Large intestine (tissue), 3 donors: ENCODE results near the gene PRSS16. TPM values are rescaled to one million over a fixed set of nuclear protein-coding genes. Genes with fewer than 3 reads are reported as not detected.

ENCODE experiments used
- DNase-seq, 2 donors: peaks; one replicate each; pipeline versions ENCODE4 v3.0.0 to v3.0.0-alpha.2; 2013
- H3K27ac ChIP-seq: one replicate; pipeline ENCODE4 v1.5.1; 2013; ENCODE audit warnings: low read length
- H3K27me3 ChIP-seq: 2 replicates; pipeline ENCODE4 v1.6.1; 2013; ENCODE audit warnings: low read length; ENCODE audit not compliant: control insufficient read depth, insufficient read depth
- H3K36me3 ChIP-seq: 2 replicates; pipeline ENCODE4 v1.6.1; 2013; ENCODE audit warnings: low read length; ENCODE audit not compliant: control insufficient read depth, insufficient read depth
- H3K4me1 ChIP-seq: one replicate; pipeline ENCODE4 v1.6.1; 2013; ENCODE audit warnings: low read length; ENCODE audit not compliant: control insufficient read depth, insufficient read depth
- H3K4me3 ChIP-seq: one replicate; pipeline ENCODE4 v1.5.1; 2013; ENCODE audit warnings: low read length
- H3K9me3 ChIP-seq: one replicate; pipeline ENCODE4 v1.6.1; 2013; ENCODE audit warnings: mild to moderate bottlenecking, low read depth, low read length, moderate library complexity; ENCODE audit not compliant: control insufficient read depth
- WGBS: methylation state at CpG from one replicate; pipeline ENCODE4 v1.1.5; 2013; ENCODE audit warnings: low lambda C conversion rate; ENCODE audit not compliant: insufficient coverage; 5-methylcytosine and 5-hydroxymethylcytosine counted together
- polyA plus RNA-seq: library from polyadenylated mRNA; unstranded; fragments of 120-200 nt; gene quantifications from one replicate; pipeline ENCODE4 v1.2.1, GENCODE V29; 2013

Gene PRSS16
- polyA plus RNA-seq, 1 donor: 7.9 TPM

GRCh38 chr6:27283279-27283678 is 35.8 kb downstream of the PRSS16 start:
- Histone ChIP-seq H3K9me3 (peaks cover 3% of the 10 kb centered on the region), H3K4me3 (no peak overlapping the region), H3K27me3 (peaks cover 92% of the 10 kb centered on the region), H3K27ac (no peak overlapping the region), H3K36me3 (no peaks in the 10 kb centered on the region), H3K4me1 (peaks cover 3% of the 10 kb centered on the region)
- WGBS: 7% methylated on average over 5 of the region's 16 CpGs
- DNase-seq: peak in 1 of 2 donors; percentile 31

DNA sequence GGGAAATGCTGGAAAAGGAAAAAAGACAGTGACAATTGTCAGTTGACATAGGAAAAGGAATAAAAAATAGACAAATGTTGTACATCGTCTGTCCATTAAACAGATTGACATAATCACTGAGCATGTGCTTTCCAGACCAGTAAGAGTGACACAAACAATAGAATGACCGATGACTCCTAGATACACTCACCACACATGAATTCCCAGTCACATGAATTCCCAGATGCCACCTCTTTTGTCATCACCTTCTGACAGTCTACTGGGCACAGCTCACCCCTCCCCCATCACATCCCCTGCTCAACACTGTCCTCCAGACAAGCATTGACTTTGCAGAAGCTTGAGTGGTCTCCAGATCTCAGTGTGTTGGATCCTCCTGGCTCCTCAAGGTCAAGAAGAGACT is 38.6 kb downstream of the PRSS16 start:
- WGBS: 88% methylated on average over 1 of the region's 2 CpGs
- DNase-seq: no peak
- Histone ChIP-seq H3K9me3 (peaks cover 3% of the 10 kb centered on the region), H3K36me3 (no peaks in the 10 kb centered on the region), H3K4me3 (no peak overlapping the region), H3K4me1 (no peaks in the 10 kb centered on the region), H3K27ac (no peak overlapping the region), H3K27me3 (peaks cover 97% of the 10 kb centered on the region)

DNA sequence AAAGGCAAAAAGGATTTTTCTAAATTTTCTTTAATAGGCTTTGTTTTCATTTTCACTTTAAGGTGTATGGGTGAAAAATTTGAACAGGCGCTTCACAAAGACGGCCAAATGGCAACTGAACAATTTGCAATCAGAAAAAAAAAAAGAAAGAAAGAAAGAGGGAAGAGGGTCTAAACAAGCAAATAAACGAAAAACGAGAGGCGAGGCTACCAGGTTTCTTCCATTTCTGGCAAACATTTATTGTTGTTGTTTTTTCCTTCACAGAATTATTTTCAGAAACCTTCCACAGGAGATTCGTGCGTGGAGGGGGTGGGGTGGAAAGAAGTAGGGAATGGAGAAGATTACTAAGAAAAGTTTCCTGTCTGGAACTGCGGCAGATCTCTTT is 40.2 kb downstream of the PRSS16 start:
- Histone ChIP-seq H3K36me3 (no peaks in the 10 kb centered on the region), H3K27ac (no peak overlapping the region), H3K27me3 (peaks cover 100% of the 10 kb centered on the region), H3K9me3 (peaks cover 3% of the 10 kb centered on the region), H3K4me1 (no peaks in the 10 kb centered on the region), H3K4me3 (no peak overlapping the region)
- WGBS: 0% methylated on average over 4 of the region's 8 CpGs
- no peak for DNase-seq

DNA sequence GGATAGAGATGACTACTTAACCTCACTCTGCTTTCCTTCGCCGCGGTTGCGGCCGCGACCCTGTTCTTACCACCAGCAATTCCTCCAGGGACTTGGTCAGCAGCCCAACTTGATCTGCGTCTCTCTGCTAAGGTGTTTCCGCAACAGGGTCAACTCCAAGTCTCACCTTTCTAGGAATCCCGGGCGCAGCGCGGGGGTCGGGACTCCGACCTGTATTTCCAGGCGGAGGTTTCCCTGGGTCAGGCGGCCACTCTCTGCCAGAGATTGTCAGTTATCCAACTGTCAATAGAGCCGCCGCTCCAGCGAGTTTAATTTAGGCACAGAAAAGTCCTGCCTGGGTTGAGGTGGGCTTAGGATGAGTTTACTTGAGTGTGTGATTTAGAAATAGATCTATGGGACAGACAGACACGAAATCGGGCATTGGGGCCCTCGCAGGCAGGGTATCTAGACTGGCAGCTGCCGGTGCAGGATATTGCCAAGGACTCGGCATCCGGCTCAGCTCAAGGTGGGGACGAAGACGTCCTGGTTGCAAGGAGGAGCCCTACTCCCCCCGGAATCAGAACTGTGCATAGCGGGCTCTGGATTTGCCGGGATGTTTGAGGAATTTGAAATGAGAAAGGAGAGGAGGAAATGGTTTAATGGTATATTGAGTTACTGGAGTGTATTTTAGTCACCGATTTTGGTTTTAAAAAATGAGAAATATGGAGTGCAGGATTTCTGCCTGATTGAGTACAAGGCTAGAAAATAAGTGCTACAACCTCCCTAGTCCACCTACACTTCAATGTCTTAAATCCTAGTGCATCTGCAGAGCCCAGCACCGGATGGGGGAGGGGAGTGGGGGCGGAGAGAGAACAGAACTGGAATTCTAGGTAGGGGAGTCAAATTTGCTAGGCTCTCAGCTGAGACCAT is 40.9 kb downstream of the PRSS16 start:
- H3K27me3 ChIP-seq: peaks cover 98% of the 10 kb centered on the region
- H3K4me1 ChIP-seq: no peaks in the 10 kb centered on the region
- no peaks in the 10 kb centered on the region for H3K36me3 ChIP-seq
- DNase-seq: no peak
- no peak overlapping the region for H3K4me3 ChIP-seq
- no CpG with 5 or more reads among the region's 33 CpGs for WGBS
- H3K9me3 ChIP-seq: peaks cover 6% of the 10 kb centered on the region
- no peak overlapping the region for H3K27ac ChIP-seq

DNA sequence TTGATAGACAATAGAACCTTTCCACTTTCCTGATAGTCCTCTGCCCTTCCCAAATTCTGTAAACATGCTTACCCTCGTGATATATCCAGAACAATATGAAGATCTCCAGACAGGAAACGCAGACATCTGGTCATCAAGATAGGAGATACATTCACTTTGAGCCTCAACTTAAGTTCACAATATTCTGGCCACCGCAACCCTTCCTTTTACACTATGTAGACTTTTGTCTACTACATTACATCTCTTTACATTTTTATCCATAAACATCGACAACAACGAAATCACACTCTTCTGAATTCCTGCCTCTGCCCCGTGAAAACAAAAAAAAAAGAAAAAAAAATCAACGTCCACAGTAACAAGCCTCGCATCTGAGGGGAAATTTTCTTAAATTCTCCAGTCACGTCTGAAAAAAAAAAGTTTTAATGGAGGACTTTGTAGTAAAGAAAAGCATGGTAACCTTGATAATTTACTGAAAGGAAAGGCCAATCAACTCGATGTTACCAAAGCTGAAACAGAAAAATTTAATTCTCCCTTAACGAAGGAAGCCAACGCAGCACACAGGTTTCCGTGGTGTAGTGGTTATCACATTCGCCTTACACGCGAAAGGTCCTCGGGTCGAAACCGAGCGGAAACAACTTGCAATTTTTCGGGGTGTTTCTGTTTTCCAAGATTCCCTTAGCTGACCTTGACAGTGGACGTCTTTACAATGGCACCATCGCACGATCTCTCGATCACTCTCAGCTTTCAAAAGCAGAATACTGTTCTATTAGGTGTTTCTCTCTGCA is 42.8 kb downstream of the PRSS16 start:
- Histone ChIP-seq H3K4me3 (no peak overlapping the region), H3K27me3 (peaks cover 97% of the 10 kb centered on the region), H3K9me3 (peaks cover 3% of the 10 kb centered on the region), H3K27ac (no peak overlapping the region), H3K36me3 (no peaks in the 10 kb centered on the region), H3K4me1 (no peaks in the 10 kb centered on the region)
- under 1% methylated on average over 12 of the region's 25 CpGs for WGBS
- DNase-seq: no peak

DNA sequence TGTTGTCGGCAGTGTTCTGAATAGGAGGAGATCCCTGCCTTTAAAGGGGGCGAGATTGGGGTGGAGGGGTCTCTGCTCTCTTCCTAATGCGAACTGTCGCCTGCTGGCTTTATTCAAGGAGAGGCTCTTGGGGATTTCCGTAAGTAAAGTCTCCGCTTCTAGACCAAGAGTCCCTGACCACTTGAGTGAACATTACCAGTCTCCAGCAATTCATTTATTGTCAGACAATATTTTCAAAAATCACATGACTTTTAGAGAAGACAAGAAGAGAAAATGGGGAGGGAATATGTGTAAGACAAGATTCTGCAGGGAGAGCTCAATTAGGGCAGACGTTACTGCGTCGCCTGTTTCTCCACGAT is 43.3 kb downstream of the PRSS16 start:
- H3K4me3 ChIP-seq: no peak overlapping the region
- peaks cover 3% of the 10 kb centered on the region for H3K9me3 ChIP-seq
- WGBS: no CpG with 5 or more reads among the region's 10 CpGs

GRCh38 chr6:27293436-27294098 is 46.1 kb downstream of the PRSS16 start:
- WGBS: 12% methylated on average over 5 of the region's 28 CpGs
- H3K4me1 ChIP-seq: peaks cover 2% of the 10 kb centered on the region
- H3K27me3 ChIP-seq: peaks cover 96% of the 10 kb centered on the region
- H3K27ac ChIP-seq: no peak overlapping the region
- no peak for DNase-seq
- H3K4me3 ChIP-seq: no peak overlapping the region
- H3K36me3 ChIP-seq: no peaks in the 10 kb centered on the region
- H3K9me3 ChIP-seq: peaks cover 3% of the 10 kb centered on the region

More for the DNA sequence above, 43.3 kb downstream of the PRSS16 start:
- Histone ChIP-seq H3K4me1 (no peaks in the 10 kb centered on the region), H3K27ac (no peak overlapping the region), H3K27me3 (peaks cover 97% of the 10 kb centered on the region), H3K36me3 (no peaks in the 10 kb centered on the region)
- DNase-seq: no peak

DNA sequence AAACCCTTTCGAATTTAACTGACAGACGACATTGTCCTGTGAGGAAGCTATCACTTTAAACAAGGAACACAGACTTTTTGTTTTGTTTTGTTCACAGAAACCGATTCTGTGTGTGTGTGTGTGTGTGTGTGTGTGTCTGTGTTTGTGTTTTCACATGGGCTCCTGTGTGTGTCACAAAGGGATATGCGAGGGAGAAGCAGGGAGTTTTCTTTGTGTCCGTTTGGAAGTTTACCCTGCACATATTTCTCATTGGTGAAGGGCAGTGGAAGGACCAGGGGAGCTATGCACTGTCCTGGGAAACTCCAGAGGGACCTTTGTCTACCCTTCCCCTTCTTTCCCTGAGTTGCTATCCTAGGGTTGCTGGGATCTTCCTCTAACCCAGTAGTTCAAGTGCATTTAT is 46.9 kb downstream of the PRSS16 start:
- 20% methylated on average over 2 of the region's 5 CpGs for WGBS
- no peak overlapping the region for H3K27ac ChIP-seq
- DNase-seq: no peak
- peaks cover 3% of the 10 kb centered on the region for H3K9me3 ChIP-seq
- peaks cover 2% of the 10 kb centered on the region for H3K4me1 ChIP-seq
- H3K4me3 ChIP-seq: no peak overlapping the region
- H3K36me3 ChIP-seq: no peaks in the 10 kb centered on the region
- H3K27me3 ChIP-seq: peaks cover 91% of the 10 kb centered on the region

DNA sequence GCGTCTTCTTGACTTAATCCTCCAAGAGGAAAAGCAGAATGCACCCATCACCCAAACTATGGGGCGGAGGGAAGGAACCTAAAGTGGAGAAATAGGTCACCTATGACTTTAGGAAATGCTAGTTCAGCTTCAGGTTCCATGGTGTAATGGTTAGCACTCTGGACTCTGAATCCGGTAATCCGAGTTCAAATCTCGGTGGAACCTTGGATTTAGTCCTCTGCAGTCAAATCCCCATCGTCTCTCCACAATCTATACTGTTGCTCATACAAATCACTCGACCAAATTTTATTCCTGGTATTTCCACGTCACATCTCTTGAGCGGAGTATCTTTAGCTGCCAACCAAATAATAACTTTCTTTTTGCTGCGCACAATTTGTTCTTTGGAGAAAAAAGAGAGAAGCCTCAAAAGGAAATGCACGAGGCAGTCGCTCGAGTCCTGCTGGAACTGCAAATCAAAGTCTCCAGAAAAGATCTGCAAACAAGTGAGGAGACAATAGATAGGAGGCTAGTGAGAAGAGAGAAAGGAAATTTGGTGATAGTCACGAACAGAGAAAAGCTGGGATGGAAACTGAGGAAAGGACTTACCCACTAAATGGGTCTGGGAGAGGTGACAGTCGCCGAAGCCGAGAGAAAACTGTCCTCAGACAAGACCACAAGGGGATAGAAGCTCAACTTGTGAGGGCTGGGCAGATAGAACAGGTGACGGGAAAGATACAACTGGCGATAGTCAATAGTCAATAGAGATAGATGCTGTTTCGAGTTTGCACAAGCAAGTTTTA is 48.0 kb downstream of the PRSS16 start:
- WGBS: 0% methylated on average over 11 of the region's 20 CpGs
- no peaks in the 10 kb centered on the region for H3K36me3 ChIP-seq
- peaks cover 2% of the 10 kb centered on the region for H3K4me1 ChIP-seq
- no peak overlapping the region for H3K4me3 ChIP-seq
- DNase-seq: no peak
- peaks cover 90% of the 10 kb centered on the region for H3K27me3 ChIP-seq
- H3K9me3 ChIP-seq: peaks cover 3% of the 10 kb centered on the region
- no peak overlapping the region for H3K27ac ChIP-seq
